Cardiac muscle cell (in vitro differentiated cells and primary cell): ENCODE data around the gene APBB2. TPM values are rescaled to one million over a fixed set of nuclear protein-coding genes. Genes with fewer than 3 reads are reported as not detected.

Source experiments
- DNase-seq, 2 donors: peaks; one replicate each; pipeline versions ENCODE4 v3.0.0 to v3.0.0-alpha.2; 2010 to 2017; ENCODE audit warnings: low read depth in 1 of 2, low spot score in 1 of 2
- H3K27ac ChIP-seq: fragments of 200-600 bp; sonication (generic); 2 replicates; pipeline ENCODE4 v1.5.1; 2016
- H3K27me3 ChIP-seq: fragments of 200-600 bp; sonication (generic); 2 replicates; pipeline ENCODE4 v1.6.0; 2016; ENCODE audit warnings: control low read depth
- H3K36me3 ChIP-seq: fragments of 200-600 bp; sonication (generic); 2 replicates; pipeline ENCODE4 v1.5.1; 2016; ENCODE audit warnings: control low read depth
- H3K4me1 ChIP-seq: fragments of 200-600 bp; sonication (generic); 2 replicates; pipeline ENCODE4 v1.8.1; 2017; ENCODE audit warnings: low read depth, mild to moderate bottlenecking, mixed run types
- H3K4me3 ChIP-seq: fragments of 200-600 bp; sonication (generic); 2 replicates; pipeline ENCODE4 v1.5.1; 2016; ENCODE audit warnings: mild to moderate bottlenecking
- H3K9me3 ChIP-seq: fragments of 200-600 bp; sonication (generic); 2 replicates; pipeline ENCODE4 v1.5.1; 2017; ENCODE audit warnings: low read depth, mild to moderate bottlenecking, control low read depth
- polyA plus RNA-seq: library from polyadenylated mRNA; unstranded; fragments of >200 nt; fragmentation: Nextera tagmentation; extraction: Ambion mirVana; gene quantifications from 2 replicates; pipeline ENCODE4 v1.2.1, GENCODE V29; 2016
- total RNA-seq: library from RNA; depleted of rRNA; stranded (reverse); fragments of >200 nt; gene quantifications from 2 replicates; pipeline ENCODE4 v1.2.3, GENCODE V29; 2016
- TF ChIP-seq, protein P1 (sequence below): IDR thresholded peaks from 2 replicates; pipeline ENCODE4 v1.5.1; 2012; ENCODE audit warnings: low read depth, mild to moderate bottlenecking, low read length

APBB2 gene
- total and polyA plus RNA-seq, 2 experiments from 2014 or later = 4.6 to 14.9 TPM

DNA sequence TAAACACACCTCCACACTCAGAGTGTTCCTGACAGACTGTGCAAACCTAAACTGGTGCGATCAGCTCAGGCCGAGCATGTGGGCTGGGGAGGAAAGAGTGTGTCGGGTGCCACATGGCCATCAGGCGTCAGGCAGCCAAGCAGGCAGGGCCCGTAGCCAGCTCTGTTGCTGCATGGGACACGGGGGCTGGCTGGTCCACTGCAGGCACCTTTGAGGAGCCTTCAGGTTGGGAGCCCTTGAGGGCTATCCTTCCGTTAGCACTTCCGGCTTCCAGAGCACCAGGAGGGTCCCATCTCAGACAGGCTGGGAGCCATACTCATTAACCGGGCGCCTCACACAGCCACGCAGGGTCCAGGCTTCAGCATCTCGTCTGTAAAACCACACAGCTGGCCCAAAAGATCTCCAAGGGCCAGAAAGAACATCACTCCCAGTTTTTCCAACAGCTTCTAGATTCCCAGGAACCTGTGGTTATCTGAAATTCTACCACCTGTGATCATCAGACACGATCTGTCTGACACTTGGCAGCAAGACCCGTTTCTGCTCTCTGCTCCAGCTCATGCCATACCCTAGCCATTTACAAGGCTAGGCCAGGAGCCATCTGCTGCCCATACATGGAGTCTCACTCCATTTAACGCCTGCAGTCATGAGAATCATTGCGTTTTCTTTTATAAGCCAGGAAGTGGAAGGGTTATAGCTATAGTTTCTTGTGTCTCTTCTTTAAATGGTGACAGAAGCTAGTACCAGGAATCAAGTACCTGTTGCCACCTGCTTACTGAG is 377.1 kb downstream of the APBB2 start:
- no peaks in the 10 kb centered on the region for H3K9me3 ChIP-seq
- no peaks in the 10 kb centered on the region for H3K36me3 ChIP-seq
- H3K4me3 ChIP-seq = no peak overlapping the region
- H3K27ac ChIP-seq = no peak overlapping the region
- H3K4me1 ChIP-seq = no peaks in the 10 kb centered on the region
- DNase-seq = no peak
- TF ChIP-seq, protein P1, sequence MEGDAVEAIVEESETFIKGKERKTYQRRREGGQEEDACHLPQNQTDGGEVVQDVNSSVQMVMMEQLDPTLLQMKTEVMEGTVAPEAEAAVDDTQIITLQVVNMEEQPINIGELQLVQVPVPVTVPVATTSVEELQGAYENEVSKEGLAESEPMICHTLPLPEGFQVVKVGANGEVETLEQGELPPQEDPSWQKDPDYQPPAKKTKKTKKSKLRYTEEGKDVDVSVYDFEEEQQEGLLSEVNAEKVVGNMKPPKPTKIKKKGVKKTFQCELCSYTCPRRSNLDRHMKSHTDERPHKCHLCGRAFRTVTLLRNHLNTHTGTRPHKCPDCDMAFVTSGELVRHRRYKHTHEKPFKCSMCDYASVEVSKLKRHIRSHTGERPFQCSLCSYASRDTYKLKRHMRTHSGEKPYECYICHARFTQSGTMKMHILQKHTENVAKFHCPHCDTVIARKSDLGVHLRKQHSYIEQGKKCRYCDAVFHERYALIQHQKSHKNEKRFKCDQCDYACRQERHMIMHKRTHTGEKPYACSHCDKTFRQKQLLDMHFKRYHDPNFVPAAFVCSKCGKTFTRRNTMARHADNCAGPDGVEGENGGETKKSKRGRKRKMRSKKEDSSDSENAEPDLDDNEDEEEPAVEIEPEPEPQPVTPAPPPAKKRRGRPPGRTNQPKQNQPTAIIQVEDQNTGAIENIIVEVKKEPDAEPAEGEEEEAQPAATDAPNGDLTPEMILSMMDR = no peak
- no peaks in the 10 kb centered on the region for H3K27me3 ChIP-seq

DNA sequence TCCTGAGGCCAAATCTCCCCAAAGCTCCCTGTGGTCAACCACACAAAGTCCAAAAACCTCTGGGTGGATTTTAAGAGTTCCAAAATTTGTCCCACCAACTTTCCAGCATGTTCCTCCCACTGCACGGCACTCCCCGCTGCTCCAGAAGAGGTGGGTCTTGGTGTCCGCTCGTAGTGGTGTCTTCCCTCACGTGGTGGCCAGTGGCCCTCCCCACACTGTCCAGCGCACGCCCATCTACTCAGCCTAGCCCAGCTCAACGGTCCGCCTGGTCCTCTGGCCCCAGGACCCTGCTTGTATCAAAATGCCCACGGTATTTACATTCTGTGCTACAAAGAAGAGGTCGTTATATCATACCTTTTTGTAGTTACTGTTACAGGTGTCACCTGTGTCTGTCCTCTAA is 381.1 kb downstream of the APBB2 start:
- Histone ChIP-seq H3K27ac (no peak overlapping the region), H3K27me3 (no peaks in the 10 kb centered on the region)
- no peak for DNase-seq

DNA sequence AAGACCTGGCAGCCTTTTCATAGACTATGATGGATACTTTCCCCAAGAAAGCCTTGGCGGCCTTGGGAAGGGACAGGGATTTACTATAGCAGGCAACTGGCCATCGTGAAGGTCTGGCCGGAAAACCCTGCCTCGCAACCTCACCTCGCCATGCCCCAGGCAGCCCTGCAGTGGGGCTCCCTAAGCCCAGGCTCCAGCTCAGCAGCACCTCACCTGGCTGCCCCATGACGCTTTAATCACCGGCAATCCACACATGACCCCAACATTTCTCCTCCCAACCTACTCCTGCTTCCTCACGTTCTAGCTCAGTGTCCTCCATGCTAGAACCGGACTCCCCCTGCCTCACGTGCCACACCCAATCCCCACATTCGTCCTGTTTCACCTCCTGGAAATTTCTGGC is 382.2 kb downstream of the APBB2 start:
- no peaks in the 10 kb centered on the region for H3K4me1 ChIP-seq
- no peak overlapping the region for H3K4me3 ChIP-seq
- no peak for DNase-seq
- H3K27me3 ChIP-seq = no peaks in the 10 kb centered on the region
- H3K9me3 ChIP-seq = no peaks in the 10 kb centered on the region
- no peak overlapping the region for H3K27ac ChIP-seq
- TF ChIP-seq, protein P1 = no peak
- no peaks in the 10 kb centered on the region for H3K36me3 ChIP-seq

More for the DNA sequence above, 381.1 kb downstream of the APBB2 start:
- TF ChIP-seq, protein P1 = no peak
- Histone ChIP-seq H3K4me1 (no peaks in the 10 kb centered on the region), H3K4me3 (no peak overlapping the region), H3K36me3 (no peaks in the 10 kb centered on the region), H3K9me3 (no peaks in the 10 kb centered on the region)

DNA sequence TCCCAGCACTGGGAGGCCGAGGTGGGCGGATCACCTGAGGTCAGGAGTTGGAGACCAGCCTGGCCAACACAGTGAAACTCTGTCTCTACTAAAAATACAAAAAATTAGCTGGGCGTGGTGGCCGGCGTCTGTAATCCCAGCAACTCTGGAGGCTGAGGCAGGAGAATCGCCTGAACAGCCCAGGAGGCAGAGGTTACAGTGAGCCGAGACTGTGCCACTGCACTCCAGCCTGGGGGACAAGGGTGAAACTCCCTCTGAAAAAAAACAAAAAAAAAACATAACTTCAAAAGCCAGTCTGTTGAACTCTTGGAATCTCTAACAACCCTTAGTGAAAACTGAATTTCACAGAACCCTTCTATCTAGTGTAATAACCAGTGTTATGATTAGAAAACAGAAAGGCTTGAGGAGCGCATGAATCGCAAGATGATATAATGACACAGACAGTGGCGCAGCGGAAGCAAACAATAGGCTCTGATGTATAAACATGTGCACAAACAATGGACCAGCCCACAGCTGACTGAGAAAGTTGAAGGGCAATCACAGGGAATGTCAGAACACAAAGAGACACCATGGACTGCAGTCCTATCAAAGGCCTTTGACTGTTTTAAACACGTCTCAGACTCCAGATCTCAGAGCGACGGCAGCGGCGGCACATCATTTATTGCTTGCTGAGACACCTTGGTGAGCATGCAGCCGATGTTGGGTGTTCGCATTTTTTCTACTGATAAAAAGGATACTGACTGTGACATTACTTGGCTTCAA is 383.0 kb downstream of the APBB2 start:
- no peak overlapping the region for H3K27ac ChIP-seq
- DNase-seq = no peak
- TF ChIP-seq, protein P1 = no peak
- H3K27me3 ChIP-seq = no peaks in the 10 kb centered on the region
- no peak overlapping the region for H3K4me3 ChIP-seq
- H3K36me3 ChIP-seq = no peaks in the 10 kb centered on the region
- no peaks in the 10 kb centered on the region for H3K4me1 ChIP-seq
- no peaks in the 10 kb centered on the region for H3K9me3 ChIP-seq

DNA sequence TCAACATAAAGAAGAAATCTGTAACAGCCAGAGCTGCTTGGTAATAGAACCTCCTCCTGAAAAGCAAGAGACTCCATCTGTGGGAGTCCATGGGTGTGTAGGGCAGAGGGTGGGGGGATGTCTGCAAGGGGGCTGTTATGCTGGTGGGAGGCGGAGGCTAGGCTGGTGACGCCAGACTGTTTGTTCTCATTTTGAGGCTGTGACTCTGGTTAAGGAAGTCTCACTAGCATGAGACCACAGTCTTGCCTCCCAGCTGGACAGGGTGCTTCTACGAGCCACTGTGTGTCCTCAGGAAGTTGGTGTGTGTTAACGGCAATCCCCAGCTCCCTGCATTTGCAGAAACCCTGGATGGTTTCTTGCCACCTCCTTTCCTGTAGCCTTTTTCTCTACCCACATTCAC is 384.8 kb downstream of the APBB2 start:
- Histone ChIP-seq H3K4me3 (no peak overlapping the region), H3K27me3 (no peaks in the 10 kb centered on the region), H3K36me3 (no peaks in the 10 kb centered on the region), H3K9me3 (no peaks in the 10 kb centered on the region), H3K4me1 (no peaks in the 10 kb centered on the region), H3K27ac (no peak overlapping the region)
- DNase-seq = no peak
- TF ChIP-seq, protein P1 = no peak
